Epithelial cell of proximal tubule (primary cell): Measurements from ENCODE around the gene IFT81. TPM values are rescaled to one million over a fixed set of nuclear protein-coding genes. Genes with fewer than 3 reads are reported as not detected.

ENCODE experiments used
- DNase-seq: peaks from one replicate; pipeline ENCODE4 v3.0.0-alpha.2; 2011; ENCODE audit warnings: low read depth
- H3K4me3 ChIP-seq: 2 replicates; pipeline ENCODE4 v1.5.1; 2011; ENCODE audit warnings: low read depth, mild to moderate bottlenecking, low read length
- total RNA-seq: library from RNA; depleted of rRNA; stranded (reverse); fragments of >200 nt; gene quantifications from 2 replicates; pipeline ENCODE4 v1.2.3, GENCODE V29; 2015
- TF ChIP-seq, protein P1 (sequence below): conservative IDR thresholded peaks from 2 replicates; pipeline ENCODE4 v1.5.1; 2012; ENCODE audit warnings: low read depth, mild to moderate bottlenecking, low read length

The IFT81 gene
- total RNA-seq, 1 donor from 2014 or later: 10.7 TPM

DNA sequence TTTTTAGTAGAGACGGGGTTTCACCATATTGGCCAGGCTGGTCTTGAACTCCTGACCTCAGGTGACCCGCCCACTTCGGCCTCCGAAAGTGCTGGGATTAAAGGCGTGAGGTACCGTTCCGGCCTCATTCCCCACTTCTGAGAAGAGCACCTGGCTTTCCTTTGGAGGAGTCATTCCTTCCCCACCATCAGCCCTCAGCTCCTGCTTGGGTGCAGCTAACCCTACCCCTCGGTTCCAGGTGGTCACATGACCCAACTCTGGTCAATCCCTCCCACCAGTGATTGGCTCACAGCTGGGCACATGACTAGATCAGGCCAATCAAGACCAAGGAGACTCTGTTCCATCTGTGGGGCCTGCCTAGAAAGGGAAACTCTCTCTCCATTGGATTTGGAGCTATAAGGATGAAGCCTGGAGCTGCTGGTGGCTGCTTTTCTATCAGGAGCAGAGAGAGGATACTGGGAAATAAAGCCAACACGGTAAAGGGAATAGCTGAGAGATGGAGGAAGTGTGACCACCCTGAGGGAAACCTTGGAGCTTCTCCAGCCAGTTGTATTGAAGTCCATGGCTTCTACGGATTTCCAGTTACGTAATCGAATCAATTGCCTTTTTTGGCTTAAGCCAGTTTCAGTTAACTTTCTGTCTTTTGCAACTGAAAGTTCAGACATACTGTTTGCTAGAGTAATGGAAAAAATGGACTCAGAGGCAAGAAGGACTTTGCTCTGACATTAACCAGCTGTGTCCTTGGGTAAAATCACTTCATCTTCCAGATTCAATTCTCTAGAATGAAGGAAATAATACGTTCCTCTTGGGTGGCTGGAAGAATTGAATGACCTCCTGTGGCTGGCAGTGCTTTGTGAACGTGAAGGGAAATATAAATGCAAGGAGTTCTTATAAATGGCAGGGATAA lies 19.7 kb upstream of the IFT81 start:
- DNase-seq: no peak
- no peak overlapping the region for H3K4me3 ChIP-seq
- TF ChIP-seq, protein P1, sequence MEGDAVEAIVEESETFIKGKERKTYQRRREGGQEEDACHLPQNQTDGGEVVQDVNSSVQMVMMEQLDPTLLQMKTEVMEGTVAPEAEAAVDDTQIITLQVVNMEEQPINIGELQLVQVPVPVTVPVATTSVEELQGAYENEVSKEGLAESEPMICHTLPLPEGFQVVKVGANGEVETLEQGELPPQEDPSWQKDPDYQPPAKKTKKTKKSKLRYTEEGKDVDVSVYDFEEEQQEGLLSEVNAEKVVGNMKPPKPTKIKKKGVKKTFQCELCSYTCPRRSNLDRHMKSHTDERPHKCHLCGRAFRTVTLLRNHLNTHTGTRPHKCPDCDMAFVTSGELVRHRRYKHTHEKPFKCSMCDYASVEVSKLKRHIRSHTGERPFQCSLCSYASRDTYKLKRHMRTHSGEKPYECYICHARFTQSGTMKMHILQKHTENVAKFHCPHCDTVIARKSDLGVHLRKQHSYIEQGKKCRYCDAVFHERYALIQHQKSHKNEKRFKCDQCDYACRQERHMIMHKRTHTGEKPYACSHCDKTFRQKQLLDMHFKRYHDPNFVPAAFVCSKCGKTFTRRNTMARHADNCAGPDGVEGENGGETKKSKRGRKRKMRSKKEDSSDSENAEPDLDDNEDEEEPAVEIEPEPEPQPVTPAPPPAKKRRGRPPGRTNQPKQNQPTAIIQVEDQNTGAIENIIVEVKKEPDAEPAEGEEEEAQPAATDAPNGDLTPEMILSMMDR: no peak

DNA sequence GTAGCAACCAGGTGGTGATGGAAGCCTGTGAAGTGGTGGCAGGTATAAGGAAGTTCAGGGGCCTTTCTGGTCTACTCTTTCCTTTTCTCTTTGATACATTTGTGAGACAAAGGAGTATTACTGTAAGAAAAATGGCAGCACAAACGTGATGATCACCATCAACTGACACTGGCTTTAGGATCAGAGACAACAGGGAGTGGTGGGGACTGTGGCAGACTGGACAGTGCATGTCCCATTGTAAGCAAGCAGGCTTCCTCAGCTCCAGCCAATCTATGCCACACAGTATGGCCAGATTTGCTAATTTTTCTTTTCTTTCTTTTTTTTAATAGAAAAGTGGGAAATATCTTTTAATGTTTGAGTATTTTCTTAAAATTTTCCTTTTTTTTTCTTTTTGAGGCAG lies 19.0 kb upstream of the IFT81 start:
- no peak overlapping the region for H3K4me3 ChIP-seq
- no peak for DNase-seq
- TF ChIP-seq, protein P1: no peak

DNA sequence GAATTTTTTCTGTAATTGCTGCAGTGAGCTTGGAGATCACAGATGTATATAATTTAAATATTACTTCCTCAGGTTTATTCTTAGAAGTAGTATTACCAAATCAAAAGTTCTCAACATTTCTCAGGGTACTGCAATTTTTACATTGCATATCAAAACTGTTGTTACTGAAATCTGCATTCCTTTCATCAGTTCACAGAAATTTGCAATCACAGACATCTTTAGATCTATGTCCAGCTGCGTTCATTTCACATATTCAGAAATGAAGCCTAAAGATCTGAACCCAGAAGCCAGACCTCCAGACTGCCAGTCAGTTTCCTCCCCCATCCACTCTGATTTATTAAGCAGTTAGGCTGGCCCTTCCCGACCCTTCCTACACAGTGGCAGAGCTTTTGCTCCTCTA lies 18.2 kb upstream of the IFT81 start:
- H3K4me3 ChIP-seq: no peak overlapping the region
- no peak for DNase-seq
- TF ChIP-seq, protein P1: no peak

DNA sequence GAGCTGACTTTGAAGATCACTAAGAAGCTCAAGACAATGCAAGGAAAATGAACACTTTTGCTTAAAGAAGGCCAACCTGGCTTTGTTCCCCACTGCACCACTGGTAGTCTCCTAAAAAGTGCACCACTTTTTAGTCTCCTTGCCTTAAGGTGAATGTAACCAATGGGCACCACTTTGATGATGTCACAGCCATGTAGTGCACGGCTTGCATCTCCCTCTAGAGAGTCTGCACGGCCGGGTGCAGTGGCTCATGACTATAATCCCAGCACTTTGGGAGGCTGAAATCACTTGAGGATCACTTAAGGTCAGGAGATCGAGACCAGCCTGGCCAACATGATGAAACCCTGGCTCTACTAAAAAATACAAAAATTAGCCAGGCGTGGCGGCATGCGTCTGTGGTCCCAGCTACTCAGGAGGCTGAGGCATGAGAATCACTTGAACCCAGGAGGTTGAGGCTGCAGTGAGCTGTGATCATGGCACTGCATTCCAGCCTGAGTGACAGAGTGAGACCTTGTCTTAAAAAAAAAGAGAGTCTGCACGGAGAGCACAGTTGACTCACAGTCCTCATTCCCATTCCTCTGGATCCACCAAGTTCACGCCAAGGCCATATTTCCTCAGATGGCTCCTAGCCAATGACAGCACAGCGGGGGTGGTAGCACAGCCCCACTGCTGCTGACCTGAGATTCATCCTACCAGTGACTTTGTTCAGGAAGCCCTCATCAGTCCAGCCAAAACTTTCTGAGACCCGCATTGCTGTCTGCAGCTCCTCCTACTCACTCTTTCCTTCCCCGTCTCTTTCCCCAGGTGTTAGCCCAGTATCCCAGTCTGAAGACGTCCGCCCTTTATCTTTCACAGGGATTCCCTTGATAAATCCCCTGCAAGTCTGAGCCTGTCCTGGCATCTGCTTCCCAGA lies 16.5 kb upstream of the IFT81 start:
- DNase-seq: no peak
- no peak overlapping the region for H3K4me3 ChIP-seq
- TF ChIP-seq, protein P1: no peak

DNA sequence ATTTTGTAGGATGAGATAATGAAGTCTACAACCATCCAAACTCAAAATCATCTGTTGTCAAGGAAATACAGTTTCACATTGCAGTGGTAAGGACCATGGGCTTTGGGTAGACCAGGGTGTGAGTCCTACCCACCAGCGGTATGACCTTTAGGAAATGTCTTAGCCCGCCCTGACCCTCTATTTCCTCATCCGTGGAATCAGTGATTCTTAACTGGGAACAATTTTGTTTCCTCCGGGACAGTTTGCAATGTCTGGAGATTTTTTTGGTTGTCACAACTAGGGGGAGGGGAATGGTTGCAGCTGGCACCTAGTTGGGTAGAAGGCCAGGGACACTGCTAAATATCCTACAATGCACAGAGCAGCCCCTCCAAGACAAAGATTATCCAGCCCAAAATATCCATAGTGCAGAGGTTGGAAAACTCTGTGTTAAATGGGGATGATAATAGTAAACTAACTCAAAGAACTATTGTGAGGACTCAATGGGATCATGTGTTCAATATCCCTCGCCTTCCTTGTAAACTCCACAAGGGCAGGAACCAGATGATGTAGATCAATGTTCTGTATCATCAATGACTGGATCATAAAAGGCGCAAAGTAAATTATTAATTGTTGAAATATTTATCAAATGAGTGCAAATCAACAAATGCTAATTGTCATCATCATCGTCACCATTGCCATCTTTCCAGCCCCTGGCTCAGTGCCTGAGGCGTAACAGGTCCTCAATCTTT lies 15.7 kb upstream of the IFT81 start:
- no peak overlapping the region for H3K4me3 ChIP-seq
- DNase-seq: no peak
- TF ChIP-seq, protein P1: no peak

DNA sequence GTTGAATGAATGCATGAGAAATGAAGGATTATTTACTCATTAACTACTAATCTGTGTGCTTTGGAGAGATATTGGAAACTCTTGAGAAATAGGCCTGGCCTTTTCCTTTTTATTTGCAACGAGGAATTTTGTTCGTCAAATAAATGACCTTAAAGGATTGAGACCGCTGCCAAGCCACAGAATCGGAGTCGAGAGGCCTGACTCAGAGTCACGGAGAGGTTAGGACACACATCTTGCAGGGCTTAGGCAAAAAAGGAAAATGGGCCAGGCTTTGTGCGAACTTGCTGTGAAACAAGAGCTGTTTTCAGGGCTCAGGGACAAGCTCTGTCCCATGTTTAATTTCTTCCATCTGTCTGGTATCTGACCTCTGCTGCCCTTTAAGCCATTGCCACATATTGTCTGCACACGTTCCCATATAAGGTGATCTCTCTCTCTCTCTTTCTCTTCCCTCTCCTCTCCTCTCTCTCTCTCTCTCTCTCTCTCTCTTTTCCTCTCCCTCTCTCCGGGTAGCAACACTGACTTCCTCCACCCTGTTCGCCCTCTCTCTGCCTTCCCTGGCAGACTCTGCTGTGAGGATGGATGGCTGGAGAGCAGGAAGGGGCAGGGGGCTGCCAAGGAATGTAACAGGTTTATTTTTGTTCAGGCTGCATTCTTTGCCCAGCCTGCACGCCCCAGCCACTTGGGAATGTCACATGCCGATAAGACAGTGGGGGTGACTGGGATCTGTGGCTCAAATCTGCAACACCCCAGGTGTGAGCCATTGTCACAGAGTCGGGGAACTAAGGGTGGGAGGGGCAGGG lies 14.9 kb upstream of the IFT81 start:
- H3K4me3 ChIP-seq: no peak overlapping the region
- DNase-seq: peak; percentile 40

More for the DNA sequence above, 14.9 kb upstream of the IFT81 start:
- TF ChIP-seq, protein P1: no peak
